Loucy (cell line): Measurements from ENCODE around the gene CDYL2.

Source experiments
- H2AFZ ChIP-seq: fragments of 200-600 bp; sonication (generic); 2 replicates; pipeline ENCODE4 v1.6.0; 2016; ENCODE audit warnings: antibody characterized with exemption, mild to moderate bottlenecking, low read length, moderate library complexity
- H3F3A ChIP-seq: fragments of 200-600 bp; 2 replicates; pipeline ENCODE4 v1.6.0; 2016; ENCODE audit warnings: antibody characterized with exemption, low read depth, mild to moderate bottlenecking
- H3K27me3 ChIP-seq: fragments of 200-600 bp; sonication (generic); 2 replicates; pipeline ENCODE4 v1.6.1; 2014; ENCODE audit warnings: low read length, mild to moderate bottlenecking; ENCODE audit not compliant: insufficient read depth, poor library complexity, severe bottlenecking
- H3K36me3 ChIP-seq: fragments of 200-600 bp; sonication (generic); 2 replicates; pipeline ENCODE4 v1.6.1; 2016; ENCODE audit warnings: low read length; ENCODE audit not compliant: insufficient read depth
- H3K4me1 ChIP-seq: fragments of 200-600 bp; sonication (generic); 2 replicates; pipeline ENCODE4 v1.5.1; 2014; ENCODE audit warnings: low read length, mild to moderate bottlenecking; ENCODE audit not compliant: insufficient read depth, poor library complexity, severe bottlenecking
- H3K4me2 ChIP-seq: fragments of 200-600 bp; sonication (generic); 2 replicates; pipeline ENCODE4 v1.6.0; 2014; ENCODE audit warnings: antibody characterized with exemption, low read length, low read depth, mild to moderate bottlenecking; ENCODE audit not compliant: poor library complexity, severe bottlenecking
- H3K4me3 ChIP-seq: fragments of 200-600 bp; sonication (generic); 2 replicates; pipeline ENCODE4 v1.5.1; 2014; ENCODE audit warnings: low read length, mild to moderate bottlenecking, mixed read lengths; ENCODE audit not compliant: poor library complexity, severe bottlenecking
- H3K79me2 ChIP-seq: fragments of 200-600 bp; sonication (generic); 2 replicates; pipeline ENCODE4 v1.6.1; 2014; ENCODE audit warnings: low read length; ENCODE audit not compliant: insufficient read depth
- H3K9ac ChIP-seq: fragments of 200-600 bp; sonication (generic); 2 replicates; pipeline ENCODE4 v1.6.0; 2014; ENCODE audit warnings: mild to moderate bottlenecking, low read depth, low read length, moderate library complexity; ENCODE audit not compliant: poor library complexity, severe bottlenecking
- H3K9me2 ChIP-seq: fragments of 200-600 bp; sonication (generic); replicated peaks from 2 replicates; pipeline ENCODE4 v1.6.1; 2016; ENCODE audit warnings: low read depth, low read length, mixed read lengths
- H3K9me3 ChIP-seq: fragments of 200-600 bp; sonication (generic); 2 replicates; pipeline ENCODE4 v1.6.1; 2014; ENCODE audit warnings: mild to moderate bottlenecking, antibody characterized with exemption, low read length, low read depth; ENCODE audit not compliant: insufficient read depth
- H4K20me1 ChIP-seq: fragments of 200-600 bp; sonication (generic); 2 replicates; pipeline ENCODE4 v1.6.0; 2014; ENCODE audit warnings: antibody characterized with exemption, low read length, mild to moderate bottlenecking; ENCODE audit not compliant: insufficient read depth, poor library complexity, severe bottlenecking
- EZH2phosphoT487 ChIP-seq: fragments of 200-600 bp; IDR thresholded peaks from 2 replicates; pipeline ENCODE4 v1.6.1; 2018; ENCODE audit warnings: antibody characterized with exemption, mild to moderate bottlenecking, moderate library complexity, borderline replicate concordance
- TF ChIP-seq, protein P1 (sequence below): fragments of 200-600 bp; sonication (generic); conservative IDR thresholded peaks from 2 replicates; pipeline ENCODE4 v1.5.1; 2014; ENCODE audit warnings: mild to moderate bottlenecking, antibody characterized with exemption, low read length

CDYL2 gene

DNA sequence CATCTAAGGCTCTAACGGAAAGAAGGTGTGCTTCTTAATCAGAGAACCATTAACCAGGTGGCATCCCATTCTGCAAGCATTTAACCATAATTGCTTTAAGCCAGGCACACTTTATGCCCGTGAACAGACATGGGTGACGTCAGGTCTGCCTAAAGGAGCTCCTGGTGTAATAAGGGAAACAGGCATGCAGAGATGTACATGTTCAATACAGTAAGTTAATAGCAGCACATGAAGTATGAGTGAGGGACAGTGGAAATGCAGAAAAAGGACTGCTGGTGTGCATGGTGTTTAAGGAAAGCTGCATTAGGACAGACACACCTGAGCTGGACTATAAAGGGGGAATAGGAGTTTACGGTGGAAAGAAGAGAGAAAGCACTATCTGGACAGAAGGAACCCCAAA is 245.0 kb downstream of the CDYL2 start:
- no peak overlapping the region for H3K4me2 ChIP-seq
- TF ChIP-seq, protein P1, sequence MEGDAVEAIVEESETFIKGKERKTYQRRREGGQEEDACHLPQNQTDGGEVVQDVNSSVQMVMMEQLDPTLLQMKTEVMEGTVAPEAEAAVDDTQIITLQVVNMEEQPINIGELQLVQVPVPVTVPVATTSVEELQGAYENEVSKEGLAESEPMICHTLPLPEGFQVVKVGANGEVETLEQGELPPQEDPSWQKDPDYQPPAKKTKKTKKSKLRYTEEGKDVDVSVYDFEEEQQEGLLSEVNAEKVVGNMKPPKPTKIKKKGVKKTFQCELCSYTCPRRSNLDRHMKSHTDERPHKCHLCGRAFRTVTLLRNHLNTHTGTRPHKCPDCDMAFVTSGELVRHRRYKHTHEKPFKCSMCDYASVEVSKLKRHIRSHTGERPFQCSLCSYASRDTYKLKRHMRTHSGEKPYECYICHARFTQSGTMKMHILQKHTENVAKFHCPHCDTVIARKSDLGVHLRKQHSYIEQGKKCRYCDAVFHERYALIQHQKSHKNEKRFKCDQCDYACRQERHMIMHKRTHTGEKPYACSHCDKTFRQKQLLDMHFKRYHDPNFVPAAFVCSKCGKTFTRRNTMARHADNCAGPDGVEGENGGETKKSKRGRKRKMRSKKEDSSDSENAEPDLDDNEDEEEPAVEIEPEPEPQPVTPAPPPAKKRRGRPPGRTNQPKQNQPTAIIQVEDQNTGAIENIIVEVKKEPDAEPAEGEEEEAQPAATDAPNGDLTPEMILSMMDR: no peak
- no peak for TF ChIP-seq EZH2phosphoT487
- no peaks in the 10 kb centered on the region for H3K36me3 ChIP-seq
- H3K9me3 ChIP-seq: no peaks in the 10 kb centered on the region
- no peak overlapping the region for H3K9ac ChIP-seq
- H3K4me3 ChIP-seq: no peak overlapping the region
- H3F3A ChIP-seq: peaks cover 7% of the 10 kb centered on the region; the same call in 1 of the 2 replicates
- H3K4me1 ChIP-seq: peaks cover 47% of the 10 kb centered on the region
- H3K79me2 ChIP-seq: no peaks in the 10 kb centered on the region
- H4K20me1 ChIP-seq: no peaks in the 10 kb centered on the region
- no peaks in the 10 kb centered on the region for H3K27me3 ChIP-seq
- H2AFZ ChIP-seq: no peak overlapping the region
- H3K9me2 ChIP-seq: no peaks in the 10 kb centered on the region

DNA sequence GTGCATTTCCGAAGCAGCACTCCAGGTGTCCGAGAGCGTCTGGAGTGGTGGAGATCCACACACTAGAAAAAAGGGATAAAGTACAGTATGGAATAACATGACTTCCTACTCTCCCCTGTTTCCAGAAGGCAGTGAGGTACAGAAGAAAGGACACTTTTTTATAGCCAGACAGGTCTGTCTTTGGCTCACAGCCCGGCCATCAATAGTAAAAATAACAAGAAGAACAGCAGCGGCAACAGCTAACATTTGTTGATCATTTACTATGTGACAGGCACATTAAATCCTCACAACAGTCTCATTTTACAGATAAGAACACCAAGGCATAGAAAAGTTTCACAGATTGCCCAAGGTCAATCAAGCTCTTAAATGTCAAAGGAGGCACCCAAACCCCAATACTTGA is 247.4 kb downstream of the CDYL2 start:
- Histone ChIP-seq H4K20me1 (no peaks in the 10 kb centered on the region), H3K9me3 (no peaks in the 10 kb centered on the region), H3K36me3 (no peaks in the 10 kb centered on the region), H3K9me2 (no peaks in the 10 kb centered on the region), H3K79me2 (no peaks in the 10 kb centered on the region), H2AFZ (no peak overlapping the region), H3K4me2 (no peak overlapping the region), H3K9ac (no peak overlapping the region), H3K4me1 (peaks cover 48% of the 10 kb centered on the region), H3F3A (0 out of 2 replicates have a peak, but pooled peaks cover 3% of the 10 kb centered on the region), H3K4me3 (no peak overlapping the region), H3K27me3 (no peaks in the 10 kb centered on the region)
- TF ChIP-seq, protein P1: no peak
- TF ChIP-seq EZH2phosphoT487: no peak

DNA sequence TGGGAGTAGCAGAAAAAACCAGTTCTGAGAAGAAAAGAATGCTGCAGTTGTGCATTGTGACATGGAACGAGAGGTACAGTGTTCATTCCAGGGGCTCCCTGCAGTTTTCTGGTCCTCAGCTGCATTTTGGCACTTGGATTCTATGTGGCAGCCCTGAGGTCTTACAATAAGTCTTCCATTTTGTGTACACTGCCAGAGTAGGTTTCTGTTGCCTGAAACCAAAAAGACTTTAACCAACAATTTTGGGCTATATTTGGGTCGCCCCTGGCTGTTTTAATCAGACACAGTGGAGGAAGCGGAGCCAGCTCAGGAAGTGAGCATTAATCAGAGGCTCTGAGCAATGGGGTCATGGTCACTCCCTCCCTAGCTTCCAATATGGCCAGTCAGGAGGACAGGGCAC is 247.9 kb downstream of the CDYL2 start:
- H2AFZ ChIP-seq: no peak overlapping the region
- H3K9me2 ChIP-seq: no peaks in the 10 kb centered on the region
- H3K9ac ChIP-seq: no peak overlapping the region
- no peaks in the 10 kb centered on the region for H3K9me3 ChIP-seq
- no peak overlapping the region for H3K4me3 ChIP-seq
- no peaks in the 10 kb centered on the region for H3K79me2 ChIP-seq
- 0 out of 2 replicates have a peak, but pooled peaks cover 3% of the 10 kb centered on the region for H3F3A ChIP-seq
- H4K20me1 ChIP-seq: no peaks in the 10 kb centered on the region
- no peaks in the 10 kb centered on the region for H3K36me3 ChIP-seq
- H3K4me2 ChIP-seq: no peak overlapping the region
- H3K4me1 ChIP-seq: peaks cover 44% of the 10 kb centered on the region
- TF ChIP-seq, protein P1: no peak
- no peak for TF ChIP-seq EZH2phosphoT487
- H3K27me3 ChIP-seq: no peaks in the 10 kb centered on the region
